GM21576 (cell line): ENCODE data around the gene AMTN.

ENCODE experiments used
- ATAC-seq: cut with Tn5 transposase; IDR thresholded peaks from one replicate; pipeline ENCODE4 v1.9.1; 2021; ENCODE audit warnings: mild to moderate bottlenecking, moderate library complexity; ENCODE audit not compliant: unreplicated experiment

Gene AMTN

DNA sequence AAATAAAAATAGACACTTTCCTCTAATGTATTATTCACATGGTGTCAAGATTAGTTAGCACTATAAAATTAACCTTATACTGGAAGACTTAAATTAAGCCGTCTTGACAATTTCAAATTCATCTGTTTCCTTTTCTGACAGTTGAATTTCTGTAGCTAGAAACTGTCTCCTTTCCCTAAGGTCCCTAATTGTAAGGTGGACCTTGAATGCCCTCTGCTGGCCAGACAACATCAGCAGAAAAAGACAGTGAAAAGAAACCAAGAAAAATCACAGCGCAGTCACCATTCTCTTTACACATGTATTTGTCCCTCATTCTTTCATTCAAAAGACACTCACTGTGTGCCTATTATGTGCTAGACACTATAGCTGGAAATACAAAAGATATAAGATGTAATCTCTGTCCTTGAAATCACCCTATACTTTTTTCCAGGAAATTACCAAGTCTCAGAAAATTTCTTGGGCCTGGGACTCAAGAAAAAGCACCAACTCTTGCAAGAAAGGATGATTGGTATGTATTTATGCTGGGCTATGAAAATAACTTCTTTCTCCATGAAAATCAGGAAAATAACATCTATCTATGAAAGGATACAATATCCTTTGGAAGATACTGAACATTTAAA lies 41.0 kb downstream of the AMTN start:
- ATAC-seq: peak; percentile 72

DNA sequence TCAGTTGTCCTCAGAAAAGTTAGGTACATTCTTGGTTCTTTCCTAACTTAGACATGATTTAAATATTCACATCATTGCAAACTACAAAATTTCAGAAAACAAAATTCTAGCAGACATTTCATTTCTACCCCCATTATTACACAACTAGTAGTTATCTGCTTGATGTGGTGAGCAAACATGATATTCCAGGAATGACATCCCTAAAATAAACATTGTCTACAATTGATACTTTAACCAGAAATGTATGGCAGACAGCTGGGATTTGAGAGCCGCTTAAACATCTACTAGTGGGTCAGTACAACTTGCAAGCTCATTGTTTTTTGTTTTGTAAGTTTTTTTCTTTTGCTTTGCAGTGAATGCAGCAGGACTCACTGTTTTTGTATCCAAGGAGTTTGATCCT lies 41.6 kb downstream of the AMTN start:
- no peak for ATAC-seq

DNA sequence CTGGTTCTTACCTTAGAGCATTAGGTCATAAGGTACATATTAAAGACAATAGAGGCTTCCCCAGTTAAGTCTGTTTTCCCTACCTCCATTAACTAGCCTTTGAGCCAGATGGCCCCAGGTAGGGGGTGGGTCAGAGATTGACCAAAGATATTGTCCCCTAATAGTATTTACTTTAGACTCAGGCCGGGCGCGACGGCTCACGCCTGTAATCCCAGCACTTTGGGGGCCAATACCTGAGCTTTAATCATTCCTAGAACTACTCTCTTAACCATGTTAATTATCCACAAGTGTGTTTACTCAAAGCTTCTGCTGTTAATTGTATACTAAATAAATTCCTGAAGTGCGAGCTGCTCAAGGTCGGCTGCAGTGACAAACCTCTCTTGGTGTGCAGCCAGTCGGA lies 45.7 kb downstream of the AMTN start:
- ATAC-seq: no peak

DNA sequence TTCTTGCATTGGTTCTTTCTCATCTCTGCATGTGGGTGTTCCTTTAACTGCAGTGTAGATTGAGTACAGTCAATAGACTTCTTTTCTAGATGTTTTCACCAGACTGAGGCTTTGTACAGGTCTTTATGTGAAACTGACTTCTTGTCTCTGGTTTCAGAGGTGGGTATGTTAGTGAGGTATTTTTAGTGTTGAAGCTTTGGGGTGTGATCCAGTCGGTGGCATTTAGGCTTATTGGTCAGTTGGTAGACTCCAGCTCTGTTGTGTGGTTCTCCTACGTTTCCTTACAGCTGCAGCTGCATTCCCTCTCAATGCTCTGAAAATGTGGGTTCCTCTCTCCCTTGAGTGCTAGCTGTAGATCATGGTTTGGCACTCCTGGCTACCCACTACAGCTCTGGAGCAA lies 52.4 kb downstream of the AMTN start:
- no peak for ATAC-seq

DNA sequence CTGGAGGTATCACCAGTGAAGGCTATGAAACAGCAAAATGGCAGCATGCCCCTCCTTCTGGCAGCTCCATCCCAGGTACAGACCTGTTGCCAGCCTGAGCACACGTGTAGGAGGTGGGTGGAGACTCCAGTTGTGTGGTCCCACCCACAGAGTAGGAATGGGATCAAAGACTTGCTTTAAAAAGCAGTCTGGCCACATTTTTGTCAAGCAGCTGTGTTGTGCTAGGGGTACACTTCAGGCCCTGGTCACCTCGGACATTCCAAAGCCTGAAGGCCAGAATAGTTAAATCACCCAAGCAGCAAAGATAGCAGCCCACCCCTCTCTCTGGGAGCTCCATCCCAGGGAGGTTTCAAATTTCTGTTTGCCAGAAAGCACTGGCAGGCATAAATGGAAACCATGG lies 53.4 kb downstream of the AMTN start:
- ATAC-seq: no peak

DNA sequence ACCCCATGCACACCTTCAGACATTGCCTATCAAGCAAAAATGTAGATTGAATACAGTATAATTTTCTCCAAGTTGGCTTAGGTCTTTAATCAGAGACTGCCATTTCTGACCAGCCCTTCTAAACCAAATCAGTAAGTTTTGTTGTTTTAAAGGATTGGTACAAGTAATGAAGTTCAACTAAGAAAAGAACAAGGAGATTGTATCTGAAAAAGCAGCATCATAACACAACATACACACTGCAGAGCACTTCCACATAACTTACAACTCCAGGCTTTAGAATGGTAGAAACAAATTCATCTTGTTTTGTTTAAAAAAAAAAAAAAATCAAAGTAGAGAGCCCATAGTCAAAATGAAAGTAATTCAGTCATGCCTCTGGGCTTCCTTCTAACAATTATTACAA lies 57.6 kb downstream of the AMTN start:
- no peak for ATAC-seq

DNA sequence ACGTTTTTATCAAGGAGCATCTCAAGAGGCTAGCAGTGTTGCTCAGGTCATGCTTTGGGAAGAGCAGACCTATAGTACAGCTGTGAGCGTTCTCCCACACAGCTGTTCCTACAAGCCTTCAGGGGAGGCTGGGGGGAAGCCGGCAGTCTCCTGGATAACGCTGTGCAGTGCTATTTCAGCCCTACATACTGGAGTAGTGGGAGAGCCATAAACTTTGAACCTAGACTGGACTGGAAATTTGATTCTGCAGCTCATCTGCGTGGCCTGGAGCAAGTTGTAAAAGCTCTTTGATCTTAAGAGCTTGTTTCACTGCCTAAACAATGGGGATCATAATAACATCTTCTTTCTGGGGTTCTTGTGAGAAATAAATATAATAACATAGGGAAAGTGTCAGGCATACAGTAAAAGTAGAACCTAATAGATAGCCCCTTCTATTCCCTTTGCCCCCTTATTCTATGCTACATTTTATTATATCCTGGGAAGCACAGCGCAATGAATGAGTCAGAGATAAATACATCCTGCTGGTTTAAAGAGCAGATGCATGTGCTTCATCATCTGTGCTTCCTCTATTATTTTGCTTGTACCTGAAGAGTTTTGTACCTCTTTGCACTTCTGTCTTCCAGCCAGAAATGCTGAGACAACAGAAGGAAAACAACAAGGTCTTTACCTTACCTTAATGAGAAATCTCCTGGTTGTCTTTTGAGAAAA lies 59.0 kb downstream of the AMTN start:
- no peak for ATAC-seq

DNA sequence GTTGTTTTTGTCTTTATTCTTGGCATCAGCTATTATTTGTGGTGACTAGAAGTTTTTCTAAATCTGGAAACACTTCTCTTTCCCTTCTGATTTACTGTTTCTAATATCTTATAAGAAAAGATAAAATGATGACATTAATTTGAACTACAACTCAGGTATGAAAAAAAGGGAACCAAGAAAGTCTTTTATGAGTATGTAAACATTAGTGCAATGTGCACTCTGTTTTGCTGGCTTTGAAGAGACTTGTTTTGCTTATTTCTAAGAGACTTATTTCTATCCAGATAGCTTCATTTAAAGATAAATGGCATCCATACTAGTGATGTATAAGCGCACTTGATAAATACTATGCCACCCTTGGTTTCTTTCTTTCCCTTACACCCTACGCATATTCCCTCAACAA lies 63.6 kb downstream of the AMTN start:
- no peak for ATAC-seq
